Testis (tissue), 2 donors: ENCODE measurements around the gene WDFY4.

Experiments
- POLR2A ChIP-seq: fragments of 450-650 bp; IDR thresholded peaks from one replicate; pipeline ENCODE4 v1.6.1; 2017; ENCODE audit warnings: antibody characterized with exemption, mild to moderate bottlenecking, moderate library complexity
- TF ChIP-seq, protein P1 (sequence below), 3 experiments: fragments of 450-650 bp in 2 of 3; fragments of 200-600 bp in 1 of 3; sonication (generic) in 1 of 3; IDR thresholded peaks; one replicate each; pipeline ENCODE4 v1.5.1; 2016 to 2019; ENCODE audit warnings: antibody characterized with exemption in 3 of 3, mild to moderate bottlenecking in 2 of 3, moderate library complexity in 1 of 3

- TF ChIP-seq, protein P1, sequence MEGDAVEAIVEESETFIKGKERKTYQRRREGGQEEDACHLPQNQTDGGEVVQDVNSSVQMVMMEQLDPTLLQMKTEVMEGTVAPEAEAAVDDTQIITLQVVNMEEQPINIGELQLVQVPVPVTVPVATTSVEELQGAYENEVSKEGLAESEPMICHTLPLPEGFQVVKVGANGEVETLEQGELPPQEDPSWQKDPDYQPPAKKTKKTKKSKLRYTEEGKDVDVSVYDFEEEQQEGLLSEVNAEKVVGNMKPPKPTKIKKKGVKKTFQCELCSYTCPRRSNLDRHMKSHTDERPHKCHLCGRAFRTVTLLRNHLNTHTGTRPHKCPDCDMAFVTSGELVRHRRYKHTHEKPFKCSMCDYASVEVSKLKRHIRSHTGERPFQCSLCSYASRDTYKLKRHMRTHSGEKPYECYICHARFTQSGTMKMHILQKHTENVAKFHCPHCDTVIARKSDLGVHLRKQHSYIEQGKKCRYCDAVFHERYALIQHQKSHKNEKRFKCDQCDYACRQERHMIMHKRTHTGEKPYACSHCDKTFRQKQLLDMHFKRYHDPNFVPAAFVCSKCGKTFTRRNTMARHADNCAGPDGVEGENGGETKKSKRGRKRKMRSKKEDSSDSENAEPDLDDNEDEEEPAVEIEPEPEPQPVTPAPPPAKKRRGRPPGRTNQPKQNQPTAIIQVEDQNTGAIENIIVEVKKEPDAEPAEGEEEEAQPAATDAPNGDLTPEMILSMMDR (IDR thresholded peaks at IDR 0.05): no peak
- TF ChIP-seq POLR2A: no peak
Measured at GRCh38 chr10:48821111-48821510, 136.4 kb downstream of the WDFY4 start.
